Gastroesophageal sphincter (tissue), 3 donors: ENCODE results near the gene GBP1.

Experiments used
- EP300 ChIP-seq: sonication (generic); formaldehyde crosslinking; IDR thresholded peaks from one replicate; pipeline ENCODE4 v1.6.1; 2017; ENCODE audit warnings: antibody characterized with exemption, mild to moderate bottlenecking
- POLR2A ChIP-seq, 2 donors: fragments of 450-650 bp; IDR thresholded peaks; one replicate each; pipeline ENCODE4 v1.6.1; 2017; ENCODE audit warnings: antibody characterized with exemption in 2 of 2, mild to moderate bottlenecking in 2 of 2, moderate library complexity in 1 of 2
- POLR2AphosphoS5 ChIP-seq: sonication (generic); formaldehyde crosslinking; IDR thresholded peaks from one replicate; pipeline ENCODE4 v1.6.1; 2017; ENCODE audit warnings: antibody characterized with exemption
- TF ChIP-seq, protein P1 (sequence below), 4 experiments: fragments of 200-600 bp in 2 of 4; fragments of 450-650 bp in 2 of 4; sonication (generic) in 1 of 4; IDR thresholded peaks; one replicate each; pipeline ENCODE4 v1.5.1; 2017 to 2019; ENCODE audit warnings: antibody characterized with exemption in 4 of 4, mild to moderate bottlenecking in 2 of 4, moderate library complexity in 2 of 4

DNA sequence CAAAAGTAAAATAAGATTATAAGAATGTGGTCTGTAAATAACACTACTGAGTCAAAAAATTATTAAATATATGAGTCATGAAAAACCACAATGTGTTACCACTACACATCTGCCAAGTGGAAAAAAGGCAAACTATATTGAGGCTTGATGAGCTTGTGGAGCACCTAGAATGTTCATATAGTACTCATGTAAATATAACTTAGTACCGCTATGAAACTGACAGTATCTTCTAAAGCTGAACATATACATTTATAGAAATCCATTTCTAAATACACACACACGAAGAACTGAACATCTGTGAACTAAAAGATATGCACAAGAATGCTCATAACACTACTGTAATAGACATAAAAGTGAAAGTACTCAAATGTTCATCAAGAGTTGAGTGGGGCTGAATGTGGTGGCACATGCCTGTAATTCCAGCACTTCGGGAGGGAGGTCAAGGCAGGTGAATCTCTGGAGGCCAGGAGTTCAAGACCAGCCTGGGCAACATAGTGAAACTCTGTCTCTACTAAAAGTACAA is 23.8 kb downstream of the GBP1 start:
- TF ChIP-seq, protein P1, sequence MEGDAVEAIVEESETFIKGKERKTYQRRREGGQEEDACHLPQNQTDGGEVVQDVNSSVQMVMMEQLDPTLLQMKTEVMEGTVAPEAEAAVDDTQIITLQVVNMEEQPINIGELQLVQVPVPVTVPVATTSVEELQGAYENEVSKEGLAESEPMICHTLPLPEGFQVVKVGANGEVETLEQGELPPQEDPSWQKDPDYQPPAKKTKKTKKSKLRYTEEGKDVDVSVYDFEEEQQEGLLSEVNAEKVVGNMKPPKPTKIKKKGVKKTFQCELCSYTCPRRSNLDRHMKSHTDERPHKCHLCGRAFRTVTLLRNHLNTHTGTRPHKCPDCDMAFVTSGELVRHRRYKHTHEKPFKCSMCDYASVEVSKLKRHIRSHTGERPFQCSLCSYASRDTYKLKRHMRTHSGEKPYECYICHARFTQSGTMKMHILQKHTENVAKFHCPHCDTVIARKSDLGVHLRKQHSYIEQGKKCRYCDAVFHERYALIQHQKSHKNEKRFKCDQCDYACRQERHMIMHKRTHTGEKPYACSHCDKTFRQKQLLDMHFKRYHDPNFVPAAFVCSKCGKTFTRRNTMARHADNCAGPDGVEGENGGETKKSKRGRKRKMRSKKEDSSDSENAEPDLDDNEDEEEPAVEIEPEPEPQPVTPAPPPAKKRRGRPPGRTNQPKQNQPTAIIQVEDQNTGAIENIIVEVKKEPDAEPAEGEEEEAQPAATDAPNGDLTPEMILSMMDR (IDR thresholded peaks at IDR 0.05) = no peak
- no peak for TF ChIP-seq POLR2A (IDR thresholded peaks at IDR 0.05)
- TF ChIP-seq EP300 = no peak
- no peak for TF ChIP-seq POLR2AphosphoS5
